ENCODE results near the gene GOLT1A. TPM values are rescaled to one million over a fixed set of nuclear protein-coding genes. Genes with fewer than 3 reads are reported as not detected.

The GOLT1A gene
- 22.4 TPM for total RNA-seq
- long read RNA-seq, transcript GOLT1A-201 (5 exons, 883 nt) = major isoform, 5 of 8 reads
- long read RNA-seq, partial matches to known transcripts = 1 of 8 reads
- long read RNA-seq, other reads (novel, unspliced or antisense) = 2 of 8 reads

GRCh38 chr1:204213668-204214662 is at the start of gene GOLT1A:
TSS of gene GOLT1A (minus strand) at chr1:204213988. CDS start at chr1:204213906, 82 bp downstream.
- TF ChIP-seq CTCF (IDR thresholded peaks at IDR 0.05) = peak; percentile 62
- DNase-seq = peak; percentile 94
- intact Hi-C loops (cut with DNase I) = loop anchor here (5.0 kb wide), 1 partner anchor 148 kb away; no protein-coding TSS in a partner anchor
- peak within 1 kb of the TSS; percentile 46 for H3K4me3 ChIP-seq
- H3K9me3 ChIP-seq = no peaks in the 10 kb centered on the region
- H3K4me1 ChIP-seq = no peaks in the 10 kb centered on the region
- no peak within 1 kb of the TSS for H3K27ac ChIP-seq
- no peaks in the 10 kb centered on the region for H3K27me3 ChIP-seq
- no peaks in the 10 kb centered on the region for H3K36me3 ChIP-seq
- peak; percentile 96 for ATAC-seq

- Histone ChIP-seq H3K36me3 (no peaks in the 10 kb centered on the region), H3K9me3 (no peaks in the 10 kb centered on the region), H3K4me1 (no peaks in the 10 kb centered on the region), H3K27me3 (no peaks in the 10 kb centered on the region), H3K27ac (no peak overlapping the region), H3K4me3 (no peak overlapping the region)
- no peak for DNase-seq
- intact Hi-C loops (cut with DNase I) = no loop called here
- ATAC-seq = no peak
- no peak for TF ChIP-seq CTCF (IDR thresholded peaks at IDR 0.05)
Measured at GRCh38 chr1:204263254-204263910, 49.6 kb upstream of the GOLT1A start.

GRCh38 chr1:204262506-204263253 is 48.9 kb upstream of the GOLT1A start:
- no peaks in the 10 kb centered on the region for H3K4me1 ChIP-seq
- H3K36me3 ChIP-seq = no peaks in the 10 kb centered on the region
- intact Hi-C loops (cut with DNase I) = no loop called here
- no peak for ATAC-seq
- no peaks in the 10 kb centered on the region for H3K27me3 ChIP-seq
- TF ChIP-seq CTCF (IDR thresholded peaks at IDR 0.05) = no peak
- H3K4me3 ChIP-seq = no peak overlapping the region
- no peak overlapping the region for H3K27ac ChIP-seq
- DNase-seq = no peak
- no peaks in the 10 kb centered on the region for H3K9me3 ChIP-seq

GRCh38 chr1:204261746-204262505 is 48.1 kb upstream of the GOLT1A start:
- no peaks in the 10 kb centered on the region for H3K36me3 ChIP-seq
- no peaks in the 10 kb centered on the region for H3K4me1 ChIP-seq
- H3K4me3 ChIP-seq = no peak overlapping the region
- ATAC-seq (no peak), DNase-seq (no peak)
- H3K9me3 ChIP-seq = no peaks in the 10 kb centered on the region
- no peak for TF ChIP-seq CTCF (IDR thresholded peaks at IDR 0.05)
- no peaks in the 10 kb centered on the region for H3K27me3 ChIP-seq
- H3K27ac ChIP-seq = no peak overlapping the region
- intact Hi-C loops (cut with DNase I) = no loop called here

GRCh38 chr1:204261266-204261665 is 47.5 kb upstream of the GOLT1A start:
- ATAC-seq (no peak), DNase-seq (no peak)
- Histone ChIP-seq H3K27me3 (no peaks in the 10 kb centered on the region), H3K9me3 (no peaks in the 10 kb centered on the region), H3K4me3 (no peak overlapping the region), H3K27ac (no peak overlapping the region), H3K36me3 (no peaks in the 10 kb centered on the region), H3K4me1 (no peaks in the 10 kb centered on the region)
- intact Hi-C loops (cut with DNase I) = no loop called here
- TF ChIP-seq CTCF (IDR thresholded peaks at IDR 0.05) = no peak
